Effector memory CD4-positive, alpha-beta T cell (primary cell): ENCODE measurements around the gene SV2B.

Experiments used
- DNase-seq, 3 donors: peaks; one replicate each; pipeline ENCODE4 v3.0.0-alpha.2; 2020
- H3K27ac ChIP-seq: 2 replicates; pipeline ENCODE4 v1.7.0; 2013; ENCODE audit warnings: mild to moderate bottlenecking, low read length, moderate library complexity; ENCODE audit not compliant: insufficient read depth, poor library complexity, severe bottlenecking
- H3K27me3 ChIP-seq: replicated peaks from 2 replicates; pipeline ENCODE4 v1.7.0; 2013; ENCODE audit warnings: mild to moderate bottlenecking, low read length; ENCODE audit not compliant: insufficient read depth, control insufficient read depth, poor library complexity, severe bottlenecking
- H3K36me3 ChIP-seq: 2 replicates; pipeline ENCODE4 v1.7.0; 2013; ENCODE audit warnings: mild to moderate bottlenecking, low read length, moderate library complexity; ENCODE audit not compliant: control insufficient read depth, insufficient read depth
- H3K4me1 ChIP-seq: 2 replicates; pipeline ENCODE4 v1.7.0; 2013; ENCODE audit warnings: low read length, mild to moderate bottlenecking; ENCODE audit not compliant: control insufficient read depth, insufficient read depth, poor library complexity, severe bottlenecking
- H3K4me3 ChIP-seq: 2 replicates; pipeline ENCODE4 v1.7.0; 2013; ENCODE audit warnings: low read length, low read depth, mild to moderate bottlenecking; ENCODE audit not compliant: insufficient read depth, poor library complexity, severe bottlenecking
- H3K9me3 ChIP-seq: 2 replicates; pipeline ENCODE4 v1.7.0; 2013; ENCODE audit warnings: mild to moderate bottlenecking, low read length, moderate library complexity; ENCODE audit not compliant: control insufficient read depth

Gene SV2B

GRCh38 chr15:91238644-91239425 lies 138.8 kb downstream of the SV2B start:
- no peak for DNase-seq

GRCh38 chr15:91243826-91244225 lies 143.8 kb downstream of the SV2B start:
- H3K4me3 ChIP-seq, result no peak overlapping the region
- H3K27me3 ChIP-seq, result peaks cover 7% of the 10 kb centered on the region
- H3K36me3 ChIP-seq, result no peaks in the 10 kb centered on the region
- H3K4me1 ChIP-seq, result no peaks in the 10 kb centered on the region
- H3K9me3 ChIP-seq, result no peaks in the 10 kb centered on the region
- H3K27ac ChIP-seq, result no peak overlapping the region
- no peak for DNase-seq

More at GRCh38 chr15:91238644-91239425, 138.8 kb downstream of the SV2B start:
- H3K4me1 ChIP-seq, result no peaks in the 10 kb centered on the region
- no peaks in the 10 kb centered on the region for H3K36me3 ChIP-seq
- no peak overlapping the region for H3K4me3 ChIP-seq
- H3K27me3 ChIP-seq, result peaks cover 12% of the 10 kb centered on the region
- H3K27ac ChIP-seq, result no peak overlapping the region
- H3K9me3 ChIP-seq, result no peaks in the 10 kb centered on the region

GRCh38 chr15:91244919-91245318 lies 144.9 kb downstream of the SV2B start:
- Histone ChIP-seq H3K4me3 (no peak overlapping the region), H3K36me3 (no peaks in the 10 kb centered on the region), H3K27ac (no peak overlapping the region), H3K9me3 (no peaks in the 10 kb centered on the region), H3K4me1 (no peaks in the 10 kb centered on the region), H3K27me3 (peaks cover 3% of the 10 kb centered on the region)
- DNase-seq, result no peak

GRCh38 chr15:91246998-91247397 lies 146.9 kb downstream of the SV2B start:
- no peak for DNase-seq
- Histone ChIP-seq H3K4me3 (no peak overlapping the region), H3K27me3 (peaks cover 4% of the 10 kb centered on the region), H3K4me1 (no peaks in the 10 kb centered on the region), H3K27ac (no peak overlapping the region), H3K9me3 (no peaks in the 10 kb centered on the region), H3K36me3 (no peaks in the 10 kb centered on the region)

GRCh38 chr15:91249591-91249990 lies 149.5 kb downstream of the SV2B start:
- Histone ChIP-seq H3K9me3 (no peaks in the 10 kb centered on the region), H3K4me3 (no peak overlapping the region), H3K27ac (no peak overlapping the region), H3K36me3 (no peaks in the 10 kb centered on the region), H3K27me3 (peaks cover 3% of the 10 kb centered on the region), H3K4me1 (no peaks in the 10 kb centered on the region)
- DNase-seq, result no peak

- peaks cover 3% of the 10 kb centered on the region for H3K27me3 ChIP-seq
- H3K27ac ChIP-seq, result no peak overlapping the region
- no peak overlapping the region for H3K4me3 ChIP-seq
These were observed 152.3 kb downstream of the SV2B start for GRCh38 chr15:91252322-91252721.

GRCh38 chr15:91252756-91253155 lies 152.7 kb downstream of the SV2B start:
- Histone ChIP-seq H3K27me3 (peaks cover 3% of the 10 kb centered on the region), H3K9me3 (no peaks in the 10 kb centered on the region), H3K4me1 (no peaks in the 10 kb centered on the region), H3K4me3 (no peak overlapping the region), H3K27ac (no peak overlapping the region), H3K36me3 (no peaks in the 10 kb centered on the region)
- no peak for DNase-seq

More at GRCh38 chr15:91252322-91252721, 152.3 kb downstream of the SV2B start:
- no peaks in the 10 kb centered on the region for H3K36me3 ChIP-seq
- DNase-seq, result no peak
- no peaks in the 10 kb centered on the region for H3K9me3 ChIP-seq
- H3K4me1 ChIP-seq, result no peaks in the 10 kb centered on the region

- Histone ChIP-seq H3K27ac (no peak overlapping the region), H3K27me3 (peaks cover 3% of the 10 kb centered on the region), H3K4me1 (no peaks in the 10 kb centered on the region), H3K4me3 (no peak overlapping the region), H3K9me3 (no peaks in the 10 kb centered on the region), H3K36me3 (no peaks in the 10 kb centered on the region)
- no peak for DNase-seq
These were observed 153.5 kb downstream of the SV2B start for GRCh38 chr15:91253605-91254004.

- H3K4me1 ChIP-seq, result no peaks in the 10 kb centered on the region
- no peaks in the 10 kb centered on the region for H3K9me3 ChIP-seq
- H3K4me3 ChIP-seq, result no peak overlapping the region
- no peaks in the 10 kb centered on the region for H3K36me3 ChIP-seq
- DNase-seq, result no peak
- peaks cover 3% of the 10 kb centered on the region for H3K27me3 ChIP-seq
- no peak overlapping the region for H3K27ac ChIP-seq
These were observed 154.7 kb downstream of the SV2B start for GRCh38 chr15:91254766-91255165.

- H3K4me3 ChIP-seq, result no peak overlapping the region
- no peak for DNase-seq
- H3K9me3 ChIP-seq, result no peaks in the 10 kb centered on the region
- H3K27me3 ChIP-seq, result peaks cover 1% of the 10 kb centered on the region
- no peak overlapping the region for H3K27ac ChIP-seq
- no peaks in the 10 kb centered on the region for H3K36me3 ChIP-seq
- H3K4me1 ChIP-seq, result no peaks in the 10 kb centered on the region
These were observed 155.7 kb downstream of the SV2B start for GRCh38 chr15:91255670-91256192.
